SK-N-SH (cell line): ENCODE measurements around the gene PSME1. TPM values are rescaled to one million over a fixed set of nuclear protein-coding genes. Genes with fewer than 3 reads are reported as not detected.

Experiments
- CTCF ChIA-PET: fragments of 300-600, 350-600 bp; formaldehyde crosslinking; extraction: SDS; loops from one replicate; lab custom pipeline; 2021; lab: Yijun Ruan, JAX
- POLR2A ChIA-PET: fragments of 350-600 bp; sonication (Branson Sonifier 250); formaldehyde crosslinking; extraction: SDS; loops from one replicate; lab custom pipeline; 2020; ENCODE audit warnings: antibody characterized with exemption, inconsistent platforms; lab: Yijun Ruan, JAX
- DNase-seq: peaks from one replicate; pipeline ENCODE4 v3.0.0; 2012
- H2AFZ ChIP-seq: fragments of 200-600 bp; sonication (generic); 2 replicates; pipeline ENCODE4 v1.8.1; 2016; ENCODE audit warnings: antibody characterized with exemption, mild to moderate bottlenecking, low read depth
- H3F3A ChIP-seq: fragments of 200-600 bp; sonication (generic); replicated peaks from 2 replicates; pipeline ENCODE3; 2016; ENCODE audit warnings: antibody characterized with exemption, mild to moderate bottlenecking; ENCODE audit not compliant: insufficient read depth
- H3K27ac ChIP-seq, 2 experiments: fragments of 200-500 bp in 1 of 2; fragments of 200-600 bp in 1 of 2; sonication (Bioruptor generic) in 1 of 2; sonication (generic), shearing (Covaris generic) in 1 of 2; 2 replicates each; pipeline versions ENCODE4 v1.5.1 to v1.6.1; 2014 to 2016; ENCODE audit warnings: low read depth in 2 of 2, inconsistent platforms in 1 of 2, low read length in 1 of 2, mild to moderate bottlenecking in 1 of 2, mixed read lengths in 1 of 2
- H3K27me3 ChIP-seq: fragments of 200-600 bp; sonication (generic), shearing (Covaris generic); 2 replicates; pipeline ENCODE4 v1.6.1; 2016; ENCODE audit warnings: mixed run types; ENCODE audit not compliant: insufficient read depth
- H3K36me3 ChIP-seq, 2 experiments: fragments of 200-500 bp in 1 of 2; fragments of 200-600 bp in 1 of 2; sonication (Bioruptor generic) in 1 of 2; sonication (generic) in 1 of 2; replicated peaks in 1 of 2; 2 replicates each; pipeline versions ENCODE3 to v1.5.1; 2014 to 2016; ENCODE audit warnings: low read length in 1 of 2, mild to moderate bottlenecking in 1 of 2; ENCODE audit not compliant: insufficient read depth in 2 of 2, control insufficient read depth in 1 of 2
- H3K4me1 ChIP-seq, 2 experiments: fragments of 200-500 bp in 1 of 2; fragments of 200-600 bp in 1 of 2; sonication (Bioruptor generic) in 1 of 2; sonication (generic), shearing (Covaris generic) in 1 of 2; 2 replicates each; pipeline versions ENCODE4 v1.5.1 to v1.6.1; 2014 to 2016; ENCODE audit warnings: low read depth in 1 of 2, low read length in 1 of 2, mixed run types in 1 of 2; ENCODE audit not compliant: insufficient read depth in 2 of 2, control insufficient read depth in 1 of 2
- H3K4me2 ChIP-seq: fragments of 200-600 bp; sonication (generic), shearing (Covaris generic); 2 replicates; pipeline ENCODE4 v1.6.1; 2017; ENCODE audit warnings: mixed run types
- H3K4me3 ChIP-seq, 2 experiments: fragments of 200-500 bp in 1 of 2; fragments of 200-600 bp in 1 of 2; sonication (Bioruptor generic) in 1 of 2; sonication (generic), shearing (Covaris generic) in 1 of 2; 2 replicates each; pipeline versions ENCODE4 v1.5.1 to v1.8.1; 2014 to 2016; ENCODE audit warnings: low read depth in 2 of 2, inconsistent platforms in 1 of 2, low read length in 1 of 2, mild to moderate bottlenecking in 1 of 2, mixed read lengths in 1 of 2, moderate library complexity in 1 of 2
- H3K79me2 ChIP-seq: fragments of 200-600 bp; sonication (generic); 2 replicates; pipeline ENCODE4 v1.8.1; 2017; ENCODE audit warnings: mild to moderate bottlenecking; ENCODE audit not compliant: insufficient read depth
- H3K9ac ChIP-seq: fragments of 200-600 bp; sonication (generic); 2 replicates; pipeline ENCODE4 v1.6.1; 2017; ENCODE audit warnings: mixed run types
- H3K9me2 ChIP-seq: fragments of 200-600 bp; sonication (generic); 2 replicates; pipeline ENCODE4 v1.6.1; 2017; ENCODE audit warnings: mixed run types
- H3K9me3 ChIP-seq: fragments of 200-600 bp; sonication (generic); 2 replicates; pipeline ENCODE4 v1.6.1; 2017; ENCODE audit warnings: mixed run types, mild to moderate bottlenecking, moderate library complexity
- H4K20me1 ChIP-seq: fragments of 200-600 bp; sonication (generic); 2 replicates; pipeline ENCODE4 v1.6.1; 2017; ENCODE audit warnings: mild to moderate bottlenecking, mixed run types; ENCODE audit not compliant: insufficient read depth
- EZH2phosphoT487 ChIP-seq: fragments of 200-600 bp; sonication (generic); IDR thresholded peaks from 2 replicates; pipeline ENCODE4 v1.6.1; 2017; ENCODE audit warnings: low read depth, mixed run types, mild to moderate bottlenecking, antibody characterized with exemption, moderate library complexity, borderline replicate concordance
- FOSL2 ChIP-seq: IDR thresholded peaks from 2 replicates; pipeline ENCODE4 v1.4.0; 2012; ENCODE audit warnings: low read depth, mild to moderate bottlenecking, moderate library complexity, borderline replicate concordance
- FOXJ3 ChIP-seq: sonication (generic); formaldehyde crosslinking; IDR thresholded peaks from 2 replicates; pipeline ENCODE4 v1.5.1; 2020; ENCODE audit warnings: mild to moderate bottlenecking, missing genetic modification reagents
- GATA2 ChIP-seq: sonication (generic); formaldehyde crosslinking; IDR thresholded peaks from 2 replicates; pipeline ENCODE4 v1.5.0; 2020; ENCODE audit warnings: mild to moderate bottlenecking, missing genetic modification reagents
- MEF2A ChIP-seq: IDR thresholded peaks from 2 replicates; pipeline ENCODE4 v1.4.0; 2012; ENCODE audit warnings: low read depth, borderline replicate concordance
- MXI1 ChIP-seq: IDR thresholded peaks from 2 replicates; pipeline ENCODE4 v1.6.1; 2012; ENCODE audit warnings: mild to moderate bottlenecking, low read depth, low read length, improper control_type of control experiment
- NRF1 ChIP-seq: IDR thresholded peaks from 2 replicates; pipeline ENCODE4 v1.6.1; 2012; ENCODE audit warnings: low read depth, mild to moderate bottlenecking, low read length
- PBX3 ChIP-seq: IDR thresholded peaks from 2 replicates; pipeline ENCODE4; 2012
- POLR2AphosphoS5 ChIP-seq: IDR thresholded peaks from 2 replicates; pipeline ENCODE4 v1.6.1; 2012; ENCODE audit warnings: low read depth, low read length
- RAD21 ChIP-seq: IDR thresholded peaks from 2 replicates; pipeline ENCODE4 v1.6.1; 2012; ENCODE audit warnings: mild to moderate bottlenecking, low read length
- RXRA ChIP-seq: IDR thresholded peaks from 2 replicates; pipeline ENCODE4 v1.4.0; 2012; ENCODE audit warnings: low read depth, mild to moderate bottlenecking, borderline replicate concordance
- SMC3 ChIP-seq: IDR thresholded peaks from 2 replicates; pipeline ENCODE4 v1.6.1; 2012; ENCODE audit warnings: low read depth, low read length, improper control_type of control experiment
- TAF1 ChIP-seq: IDR thresholded peaks from 2 replicates; pipeline ENCODE4 v1.6.1; 2012; ENCODE audit warnings: low read depth, mild to moderate bottlenecking, low read length, moderate library complexity, borderline replicate concordance
- TEAD4 ChIP-seq: IDR thresholded peaks from 2 replicates; pipeline ENCODE4 v1.4.0; 2012; ENCODE audit warnings: mild to moderate bottlenecking, borderline replicate concordance; ENCODE audit not compliant: insufficient read depth
- USF2 ChIP-seq: fragments of 150-350 bp; IDR thresholded peaks from 2 replicates; pipeline ENCODE4 v1.6.1; 2017; ENCODE audit warnings: antibody characterized with exemption, low read length, low read depth, borderline replicate concordance
- YY1 ChIP-seq: IDR thresholded peaks from 2 replicates; pipeline ENCODE4 v1.4.0; 2012; ENCODE audit warnings: low read depth, mild to moderate bottlenecking
- ZBTB33 ChIP-seq: IDR thresholded peaks from 2 replicates; pipeline ENCODE4 v1.4.0; 2012; ENCODE audit warnings: low read depth, borderline replicate concordance
- polyA plus RNA-seq, 3 experiments: library from polyadenylated mRNA; depleted of rRNA; stranded (reverse); fragments of >200 nt; gene quantifications; 2 replicates each; pipeline ENCODE4 v1.2.3, GENCODE V29; 2012
- TF ChIP-seq, protein P1 (sequence below): fragments of 200-600 bp; sonication (generic); IDR thresholded peaks from 2 replicates; pipeline ENCODE4 v1.6.1; 2017; ENCODE audit warnings: antibody characterized with exemption, mild to moderate bottlenecking, moderate library complexity
- TF ChIP-seq, protein P2 (sequence below): fragments of 150-350 bp; IDR thresholded peaks from 2 replicates; pipeline ENCODE4 v1.6.1; 2016; ENCODE audit warnings: mild to moderate bottlenecking, low read depth, low read length
- TF ChIP-seq, protein P3 (sequence below): IDR thresholded peaks from 2 replicates; pipeline ENCODE4 v1.4.0; 2012; ENCODE audit warnings: low read depth, borderline replicate concordance

Gene PSME1
- polyA plus RNA-seq, 1 of the 3 experiments (the other 2 are of a cell fraction): 287 TPM

- Histone ChIP-seq H3K4me2 (no peak overlapping the region), H3K27ac (no peak overlapping the region), H3K9ac (no peak overlapping the region), H4K20me1 (no peaks in the 10 kb centered on the region), H2AFZ (no peak overlapping the region), H3K4me1 (peaks cover 12 to 19% of the 10 kb centered on the region in 2 experiments; a peak in 2 of 4 replicates), H3K27me3 (no peaks in the 10 kb centered on the region), H3K4me3 (no peak overlapping the region), H3K36me3 (no peaks in the 10 kb centered on the region), H3K9me2 (no peaks in the 10 kb centered on the region), H3K9me3 (no peaks in the 10 kb centered on the region), H3F3A (peaks cover 3% of the 10 kb centered on the region), H3K79me2 (peaks cover 16% of the 10 kb centered on the region)
- no peak for TF ChIP-seq EZH2phosphoT487
- no peak for TF ChIP-seq PBX3
- TF ChIP-seq TAF1: no peak
- TF ChIP-seq FOSL2: no peak
- no peak for TF ChIP-seq POLR2AphosphoS5
- TF ChIP-seq, protein P1, sequence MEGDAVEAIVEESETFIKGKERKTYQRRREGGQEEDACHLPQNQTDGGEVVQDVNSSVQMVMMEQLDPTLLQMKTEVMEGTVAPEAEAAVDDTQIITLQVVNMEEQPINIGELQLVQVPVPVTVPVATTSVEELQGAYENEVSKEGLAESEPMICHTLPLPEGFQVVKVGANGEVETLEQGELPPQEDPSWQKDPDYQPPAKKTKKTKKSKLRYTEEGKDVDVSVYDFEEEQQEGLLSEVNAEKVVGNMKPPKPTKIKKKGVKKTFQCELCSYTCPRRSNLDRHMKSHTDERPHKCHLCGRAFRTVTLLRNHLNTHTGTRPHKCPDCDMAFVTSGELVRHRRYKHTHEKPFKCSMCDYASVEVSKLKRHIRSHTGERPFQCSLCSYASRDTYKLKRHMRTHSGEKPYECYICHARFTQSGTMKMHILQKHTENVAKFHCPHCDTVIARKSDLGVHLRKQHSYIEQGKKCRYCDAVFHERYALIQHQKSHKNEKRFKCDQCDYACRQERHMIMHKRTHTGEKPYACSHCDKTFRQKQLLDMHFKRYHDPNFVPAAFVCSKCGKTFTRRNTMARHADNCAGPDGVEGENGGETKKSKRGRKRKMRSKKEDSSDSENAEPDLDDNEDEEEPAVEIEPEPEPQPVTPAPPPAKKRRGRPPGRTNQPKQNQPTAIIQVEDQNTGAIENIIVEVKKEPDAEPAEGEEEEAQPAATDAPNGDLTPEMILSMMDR: no peak
- TF ChIP-seq NRF1: no peak
- no peak for TF ChIP-seq RXRA
- no peak for TF ChIP-seq ZBTB33
- TF ChIP-seq FOXJ3: no peak
- TF ChIP-seq YY1: no peak
- TF ChIP-seq, protein P2, sequence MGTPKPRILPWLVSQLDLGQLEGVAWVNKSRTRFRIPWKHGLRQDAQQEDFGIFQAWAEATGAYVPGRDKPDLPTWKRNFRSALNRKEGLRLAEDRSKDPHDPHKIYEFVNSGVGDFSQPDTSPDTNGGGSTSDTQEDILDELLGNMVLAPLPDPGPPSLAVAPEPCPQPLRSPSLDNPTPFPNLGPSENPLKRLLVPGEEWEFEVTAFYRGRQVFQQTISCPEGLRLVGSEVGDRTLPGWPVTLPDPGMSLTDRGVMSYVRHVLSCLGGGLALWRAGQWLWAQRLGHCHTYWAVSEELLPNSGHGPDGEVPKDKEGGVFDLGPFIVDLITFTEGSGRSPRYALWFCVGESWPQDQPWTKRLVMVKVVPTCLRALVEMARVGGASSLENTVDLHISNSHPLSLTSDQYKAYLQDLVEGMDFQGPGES: no peak
- no peak for TF ChIP-seq MXI1
- TF ChIP-seq TEAD4: no peak
- no peak for TF ChIP-seq RAD21
- TF ChIP-seq SMC3: no peak
- TF ChIP-seq, protein P3, sequence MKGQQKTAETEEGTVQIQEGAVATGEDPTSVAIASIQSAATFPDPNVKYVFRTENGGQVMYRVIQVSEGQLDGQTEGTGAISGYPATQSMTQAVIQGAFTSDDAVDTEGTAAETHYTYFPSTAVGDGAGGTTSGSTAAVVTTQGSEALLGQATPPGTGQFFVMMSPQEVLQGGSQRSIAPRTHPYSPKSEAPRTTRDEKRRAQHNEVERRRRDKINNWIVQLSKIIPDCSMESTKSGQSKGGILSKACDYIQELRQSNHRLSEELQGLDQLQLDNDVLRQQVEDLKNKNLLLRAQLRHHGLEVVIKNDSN: no peak
- TF ChIP-seq MEF2A: no peak
- TF ChIP-seq USF2: no peak
- no peak for TF ChIP-seq GATA2
- POLR2A ChIA-PET: interaction anchor here (0.8 to 6.2 kb wide), 2 partner anchors 34 to 40 kb away, joined by 3 to 44 read pairs; no protein-coding TSS in a partner anchor
- no peak for DNase-seq
- CTCF ChIA-PET: interaction anchor here (1.9 to 25.4 kb wide), 4 partner anchors 14 to 69 kb away, joined by 7 to 1159 read pairs (median 113); partner anchors contain the start of genes CARMIL3, CPNE6, DCAF11 and IRF9
Measured at GRCh38 chr14:24092110-24092504, 43.9 kb upstream of the PSME1 start.
